Measurements from ENCODE around the gene GSDME. TPM values are rescaled to one million over a fixed set of nuclear protein-coding genes. Genes with fewer than 3 reads are reported as not detected.

GSDME gene
- polyA plus RNA-seq, 1 experiment, result 63.8 TPM

GRCh38 chr7:24777806-24778205 lies 20.5 kb upstream of the GSDME start:
- Histone ChIP-seq H3K4me3 (ENCODE audit: low read depth, low read length) (no peak overlapping the region), H3K27ac (ENCODE audit: low read depth, low read length) (no peak overlapping the region), H3K27me3 (ENCODE audit: control insufficient read depth, insufficient read depth, low read length) (no peaks in the 10 kb centered on the region), H3K9me3 (ENCODE audit: control insufficient read depth, insufficient read depth, low read length) (no peaks in the 10 kb centered on the region)
- ChIA-PET CTCF (interaction anchor here (0.9 to 3.0 kb wide), 4 partner anchors 20 to 320 kb away, joined by 3 to 28 read pairs (median 10); no protein-coding TSS in a partner anchor), POLR2A (no interaction called here)
- no peak for DNase-seq (ENCODE audit: low read depth, low spot score)
- no peak for TF ChIP-seq CTCF (IDR thresholded peaks at IDR 0.05; ENCODE audit: low read depth, low read length)

GRCh38 chr7:24773646-24774045 lies 16.4 kb upstream of the GSDME start:
- Histone ChIP-seq H3K9me3 (ENCODE audit: control insufficient read depth, insufficient read depth, low read length) (no peaks in the 10 kb centered on the region), H3K27ac (ENCODE audit: low read depth, low read length) (no peak overlapping the region), H3K27me3 (ENCODE audit: control insufficient read depth, insufficient read depth, low read length) (no peaks in the 10 kb centered on the region), H3K4me3 (ENCODE audit: low read depth, low read length) (no peak overlapping the region)
- ChIA-PET POLR2A (no interaction called here), CTCF (interaction anchor here (0.9 to 2.5 kb wide), 3 partner anchors 38 to 320 kb away, joined by 3 to 11 read pairs (median 5); no protein-coding TSS in a partner anchor)
- TF ChIP-seq CTCF (IDR thresholded peaks at IDR 0.05; ENCODE audit: low read depth, low read length), result no peak
- no peak for DNase-seq (ENCODE audit: low read depth, low spot score)

GRCh38 chr7:24769851-24770250 lies 12.6 kb upstream of the GSDME start:
- Histone ChIP-seq H3K4me3 (ENCODE audit: low read depth, low read length) (no peak overlapping the region), H3K27me3 (ENCODE audit: control insufficient read depth, insufficient read depth, low read length) (no peaks in the 10 kb centered on the region), H3K9me3 (ENCODE audit: control insufficient read depth, insufficient read depth, low read length) (no peaks in the 10 kb centered on the region), H3K27ac (ENCODE audit: low read depth, low read length) (no peak overlapping the region)
- ChIA-PET POLR2A (no interaction called here), CTCF (interaction anchor here (1.1 to 1.3 kb wide), 2 partner anchors 42 to 329 kb away, joined by 5 read pairs; no protein-coding TSS in a partner anchor)
- no peak for DNase-seq (ENCODE audit: low read depth, low spot score)
- TF ChIP-seq CTCF (IDR thresholded peaks at IDR 0.05; ENCODE audit: low read depth, low read length), result no peak

GRCh38 chr7:24769014-24769830 lies 12.0 kb upstream of the GSDME start:
- no peaks in the 10 kb centered on the region for H3K9me3 ChIP-seq (ENCODE audit: control insufficient read depth, insufficient read depth, low read length)
- ChIA-PET CTCF (interaction anchor here (0.7 to 1.1 kb wide), 2 partner anchors 43 to 301 kb away, joined by 3 to 5 read pairs; no protein-coding TSS in a partner anchor), POLR2A (no interaction called here)
- no peak for DNase-seq (ENCODE audit: low read depth, low spot score)
- no peak overlapping the region for H3K27ac ChIP-seq (ENCODE audit: low read depth, low read length)
- H3K27me3 ChIP-seq (ENCODE audit: control insufficient read depth, insufficient read depth, low read length), result no peaks in the 10 kb centered on the region
- no peak overlapping the region for H3K4me3 ChIP-seq (ENCODE audit: low read depth, low read length)
- no peak for TF ChIP-seq CTCF (IDR thresholded peaks at IDR 0.05; ENCODE audit: low read depth, low read length)

GRCh38 chr7:24767878-24768569 lies 10.8 kb upstream of the GSDME start:
- Histone ChIP-seq H3K27me3 (ENCODE audit: control insufficient read depth, insufficient read depth, low read length) (no peaks in the 10 kb centered on the region), H3K4me3 (ENCODE audit: low read depth, low read length) (no peak overlapping the region), H3K27ac (ENCODE audit: low read depth, low read length) (no peak overlapping the region), H3K9me3 (ENCODE audit: control insufficient read depth, insufficient read depth, low read length) (no peaks in the 10 kb centered on the region)
- TF ChIP-seq CTCF (IDR thresholded peaks at IDR 0.05; ENCODE audit: low read depth, low read length), result no peak
- DNase-seq (ENCODE audit: low read depth, low spot score), result no peak
- CTCF ChIA-PET, result interaction anchor here (0.6 to 1.5 kb wide), 2 partner anchors 44 to 302 kb away, joined by 3 to 5 read pairs; no protein-coding TSS in a partner anchor
- POLR2A ChIA-PET, result no interaction called here

All from AG04450 (cell line).